GM19240 (cell line): ENCODE results near the gene TMEM11.
"Not testable (repeated sequence)": the region's sequence is repeated elsewhere in the genome, so short reads cannot be mapped to it uniquely, and the experiment has no call there.

Source experiments
- DNase-seq: peaks from one replicate; pipeline ENCODE4 v3.0.0; 2011; ENCODE audit warnings: low spot score; ENCODE audit not compliant: insufficient read length

Gene TMEM11

DNA sequence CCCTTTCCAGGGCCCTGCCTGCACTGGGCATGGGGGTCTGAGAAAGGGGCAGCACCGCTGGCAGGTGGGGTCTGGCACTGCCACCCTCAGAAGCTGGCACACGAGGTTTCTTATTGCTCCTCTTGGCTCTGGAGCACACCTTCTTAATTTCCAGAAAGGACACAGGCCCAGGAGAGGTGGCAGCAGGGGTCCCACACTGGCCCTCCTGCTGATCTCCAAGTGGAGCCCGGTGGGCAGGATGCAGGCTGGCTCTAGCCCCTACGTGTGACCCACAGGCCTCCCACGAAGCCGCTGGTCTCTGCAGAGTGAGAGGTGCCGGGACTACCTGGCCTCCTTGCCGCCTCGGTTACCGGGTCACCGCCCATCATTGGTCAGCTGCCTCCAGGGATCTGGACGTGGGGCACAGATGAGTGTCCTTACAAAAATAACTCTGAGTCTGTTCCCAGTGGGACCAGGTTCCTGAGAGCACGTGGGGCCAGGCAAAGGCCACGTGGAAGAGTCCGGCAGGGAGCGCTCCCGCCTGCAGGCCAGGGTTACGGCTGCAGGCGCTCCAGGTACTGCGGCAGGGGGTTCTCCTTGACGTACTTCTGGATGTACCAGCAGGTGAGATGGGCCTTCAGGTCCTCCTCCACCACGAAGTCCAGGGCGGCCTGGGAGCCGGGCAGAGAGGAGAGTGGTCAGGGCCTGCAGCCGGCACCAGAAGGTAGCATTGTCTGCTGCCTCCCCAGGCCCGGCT is 29.0 kb upstream of the TMEM11 start:
- no peak for DNase-seq

- DNase-seq = no peak
Measured at GRCh38 chr17:21242026-21242697, 28.2 kb upstream of the TMEM11 start.

- DNase-seq = no peak
Measured at GRCh38 chr17:21241564-21241963, 27.6 kb upstream of the TMEM11 start.

GRCh38 chr17:21240369-21241055 is 26.6 kb upstream of the TMEM11 start:
- DNase-seq = no peak

GRCh38 chr17:21239680-21240368 is 25.9 kb upstream of the TMEM11 start:
- DNase-seq = peak; percentile 37

DNA sequence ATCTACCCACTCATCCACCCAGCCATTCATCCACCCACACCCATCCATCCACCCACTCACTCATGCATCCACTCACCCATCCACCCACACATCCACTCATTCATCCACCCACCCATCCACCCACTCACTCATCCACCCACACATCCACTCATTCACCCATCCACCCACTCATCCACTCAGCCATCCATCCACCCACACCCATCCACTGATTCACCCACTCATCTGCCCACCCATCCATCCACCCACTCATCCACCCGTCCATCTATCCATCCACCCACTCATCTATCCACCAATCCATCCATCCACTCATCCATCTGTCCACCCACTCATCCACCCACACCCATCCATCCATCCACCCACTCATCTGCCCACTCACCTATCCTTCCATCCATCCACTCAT is 22.0 kb upstream of the TMEM11 start:
- DNase-seq = no peak

- no peak for DNase-seq
Measured at GRCh38 chr17:21233581-21234347, 19.8 kb upstream of the TMEM11 start.

DNA sequence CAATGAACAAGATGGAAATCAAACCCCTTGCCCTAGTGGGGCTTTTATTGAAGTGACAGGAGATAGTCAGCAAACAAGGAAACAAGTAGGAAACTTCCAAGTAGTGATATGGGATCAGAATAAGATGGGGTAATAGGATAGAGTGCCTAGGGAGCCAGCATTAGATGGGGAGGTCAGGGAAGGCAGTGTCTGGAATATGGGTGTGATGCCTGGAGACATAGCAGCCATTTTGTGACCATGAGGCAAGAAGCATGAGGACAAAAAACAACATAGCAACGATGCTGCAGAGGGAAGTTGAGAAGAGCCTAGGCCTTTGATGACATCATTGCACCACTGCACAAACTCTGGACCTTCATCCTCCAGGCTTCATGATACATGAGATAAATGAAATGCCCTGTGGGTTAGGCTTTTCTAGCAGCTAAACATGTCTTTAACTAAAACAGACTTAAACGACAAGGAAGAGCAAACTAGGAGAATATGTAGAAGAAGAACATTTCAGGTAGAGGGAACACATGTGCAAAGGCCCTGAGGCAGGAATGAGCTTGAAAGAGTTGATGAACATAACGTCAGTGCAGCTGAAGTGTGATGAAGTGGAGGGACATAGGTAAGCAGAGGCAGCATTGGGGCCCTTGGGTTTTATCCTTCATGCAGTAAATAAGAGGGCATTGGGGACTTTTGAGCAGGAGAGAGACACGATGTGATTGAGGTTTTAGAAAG is 18.2 kb upstream of the TMEM11 start:
- no peak for DNase-seq

- no peak for DNase-seq
Measured at GRCh38 chr17:21231533-21231932, 17.6 kb upstream of the TMEM11 start.

DNA sequence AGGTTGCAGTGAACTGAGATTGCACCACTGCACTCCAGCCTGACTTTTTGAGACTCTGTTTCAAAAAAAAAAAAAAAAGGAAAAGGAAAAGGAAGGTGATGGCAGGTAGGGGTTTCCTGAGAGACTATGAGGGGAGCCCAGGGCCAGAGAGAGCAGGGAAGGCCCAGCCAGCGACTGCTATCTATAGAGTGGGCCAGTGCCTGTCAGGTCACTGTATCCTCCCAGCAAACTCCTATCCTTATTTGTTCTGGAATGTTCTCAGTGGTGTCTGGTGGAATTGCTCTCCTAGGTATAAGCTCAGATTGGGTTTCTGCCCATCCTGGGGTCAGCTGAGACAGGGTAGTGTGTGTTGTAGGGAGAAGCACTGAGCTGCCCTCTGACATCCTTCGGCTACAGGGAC is 14.9 kb upstream of the TMEM11 start:
- no peak for DNase-seq

GRCh38 chr17:21228111-21228510 is 14.2 kb upstream of the TMEM11 start:
- DNase-seq = no peak

GRCh38 chr17:21227277-21227676 is 13.3 kb upstream of the TMEM11 start:
- DNase-seq = not testable (repeated sequence)

- DNase-seq = no peak
Measured at GRCh38 chr17:21223086-21223485, 9.1 kb upstream of the TMEM11 start.

GRCh38 chr17:21218831-21219380 is 4.9 kb upstream of the TMEM11 start:
- DNase-seq = no peak

DNA sequence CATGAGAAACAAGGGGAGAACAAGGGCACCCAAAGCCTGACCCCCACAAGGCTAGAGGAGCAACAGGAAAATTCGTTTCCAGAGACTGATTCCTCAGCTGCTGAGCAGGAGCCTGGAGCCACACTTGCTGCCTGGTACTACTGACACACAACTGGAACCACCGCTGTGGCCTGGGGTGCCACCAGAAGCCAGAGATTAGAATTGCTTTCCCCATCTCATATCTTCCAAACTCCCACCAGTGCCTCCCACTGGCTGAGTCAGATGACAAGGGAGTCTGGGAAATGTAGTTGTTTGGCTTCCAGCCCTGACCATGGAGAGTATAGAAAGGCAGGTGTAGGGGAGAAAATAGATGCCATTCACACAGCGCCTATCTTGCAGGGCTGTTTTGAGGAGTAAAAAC is 4.1 kb upstream of the TMEM11 start:
- no peak for DNase-seq

DNA sequence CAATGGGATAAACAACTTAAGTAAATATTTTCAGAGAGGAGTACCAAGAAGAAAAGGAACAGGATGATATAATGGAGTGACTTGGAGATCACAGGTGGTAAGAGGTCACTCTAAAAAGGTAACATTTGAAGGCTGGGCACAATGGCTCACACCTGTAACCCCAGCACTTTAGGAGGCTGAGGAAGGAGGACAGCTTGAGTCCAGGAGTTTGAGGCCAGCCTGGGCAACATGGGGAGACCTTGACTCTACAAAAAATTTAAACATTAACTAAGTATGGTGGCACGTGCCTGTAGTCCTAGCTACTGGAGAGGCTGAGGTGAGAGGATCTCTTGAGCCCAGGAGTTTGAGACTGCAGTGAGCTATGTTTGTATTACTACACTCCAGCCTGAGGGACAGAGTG is 3.4 kb upstream of the TMEM11 start:
- DNase-seq = no peak

- no peak for DNase-seq
Measured at GRCh38 chr17:21215935-21216334, 2.0 kb upstream of the TMEM11 start.

DNA sequence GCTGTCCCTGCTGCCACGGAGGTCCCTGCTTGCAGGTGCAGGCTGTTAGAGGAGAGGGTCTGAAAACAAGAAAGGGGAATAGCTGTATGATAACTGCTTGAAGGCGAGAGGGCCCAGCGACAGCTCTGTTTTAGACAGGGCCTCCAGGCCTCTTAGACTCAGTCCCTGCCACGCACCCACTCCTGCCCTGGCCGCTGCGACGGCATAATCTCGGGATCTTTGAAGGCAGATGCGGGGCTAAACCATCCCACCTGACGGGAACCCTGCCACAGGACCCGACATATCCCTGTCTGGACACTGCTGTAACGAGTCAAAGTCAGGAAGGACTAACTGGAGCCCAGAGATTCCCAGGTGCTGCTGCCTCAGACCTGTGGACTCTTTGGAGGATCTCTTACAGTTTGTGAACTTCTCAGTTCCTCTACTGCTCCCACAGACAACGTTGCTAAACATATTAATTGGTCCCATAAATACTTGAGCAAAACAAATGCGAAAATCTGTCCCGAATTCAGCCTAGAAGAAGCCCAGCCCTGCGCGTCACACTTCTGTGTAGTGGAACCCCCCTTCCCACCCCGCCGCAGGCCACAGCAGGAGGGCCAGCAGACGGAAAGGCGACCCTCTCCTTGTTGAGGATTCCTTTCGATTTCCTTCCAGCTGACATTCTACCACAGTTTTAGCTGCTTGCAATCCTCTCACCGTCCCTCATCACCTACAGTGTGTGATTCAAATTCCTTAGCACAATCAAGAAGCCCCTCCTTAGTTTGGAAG is 998 bp upstream of the TMEM11 start:
- no peak for DNase-seq

DNA sequence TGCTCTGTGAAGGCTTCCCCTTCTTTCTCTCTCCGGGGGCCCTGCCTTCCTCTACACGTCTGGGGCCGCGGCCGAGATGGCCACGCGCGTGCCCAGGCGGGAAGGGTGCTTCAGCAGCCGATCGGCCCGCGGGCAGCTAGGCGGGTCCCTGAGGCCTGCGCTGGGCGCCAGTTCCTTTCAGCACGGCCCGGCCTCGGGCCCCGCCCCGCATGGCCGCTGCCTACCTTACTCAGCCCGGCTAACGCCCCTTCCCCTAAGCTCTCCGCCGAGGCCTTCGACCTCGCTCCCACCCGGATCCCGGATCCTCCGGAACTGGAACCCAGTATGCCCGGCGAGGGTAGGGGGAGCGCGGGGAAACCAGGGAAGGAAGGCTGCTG is 335 bp downstream of the TMEM11 start:
- DNase-seq = no peak
